Fibroblast of lung (primary cell): ENCODE measurements around the gene ANO10.

Experiments
- CTCF ChIP-seq, 2 donors: IDR thresholded peaks in 1 of 2; conservative IDR thresholded peaks in 1 of 2; 1 replicate in 1 of 2; 2 replicates in 1 of 2; pipeline ENCODE4 v1.5.1; 2011 to 2012; ENCODE audit warnings: low read length in 2 of 2, control low read depth in 1 of 2, inconsistent platforms in 1 of 2, low read depth in 1 of 2, mild to moderate bottlenecking in 1 of 2
- EZH2 ChIP-seq: IDR thresholded peaks from 2 replicates; pipeline ENCODE4 v1.5.1; 2012; ENCODE audit warnings: low read length, control low read depth, mild to moderate bottlenecking; ENCODE audit errors: missing control alignments

GRCh38 chr3:43389388-43390254 is 232.2 kb downstream of the ANO10 start:
- no peak for TF ChIP-seq CTCF (conservative IDR thresholded peaks at IDR 0.05 in 1 of 2, IDR thresholded peaks at IDR 0.05 in 1 of 2; ENCODE audit: low read depth in 1 of 2, low read length in 2 of 2)
- TF ChIP-seq EZH2: no peak
